Left ventricle myocardium inferior (tissue), 1 donor: ENCODE results near the gene IST1. TPM values are rescaled to one million over a fixed set of nuclear protein-coding genes. Genes with fewer than 3 reads are reported as not detected.
A peak's percentile ranks its signal among the peaks of the same experiment; 100 is the strongest.

ENCODE experiments used
- DNase-seq: peaks from one replicate; pipeline ENCODE4 v3.0.0-alpha.2; 2020
- H3K27ac ChIP-seq: fragments of 200-600 bp; replicated peaks from 2 replicates; pipeline ENCODE4 v1.8.0; 2021
- H3K27me3 ChIP-seq: fragments of 200-600 bp; 2 replicates; pipeline ENCODE4 v1.8.0; 2021; ENCODE audit warnings: low read depth
- H3K36me3 ChIP-seq: fragments of 200-600 bp; 2 replicates; pipeline ENCODE4 v1.8.0; 2021
- H3K4me1 ChIP-seq: fragments of 200-600 bp; 2 replicates; pipeline ENCODE4 v1.8.0; 2021
- H3K4me3 ChIP-seq: fragments of 200-600 bp; 2 replicates; pipeline ENCODE4 v1.8.0; 2021; ENCODE audit warnings: mild to moderate bottlenecking, moderate library complexity
- H3K9me3 ChIP-seq: fragments of 200-600 bp; replicated peaks from 2 replicates; pipeline ENCODE4 v1.8.0; 2021
- intact Hi-C: fragments of 100-400 bp; cut with micrococcal nuclease; formaldehyde crosslinking; loops from one replicate; pipeline ENCODE4 v1.11.0; 2022
- total RNA-seq: library from RNA; stranded (reverse); fragmentation: NEBNext Ultra II Directional; extraction: Animal tissue kit (Norgen Biotek cat#: 25700); gene quantifications from one replicate; pipeline ENCODE4 v1.2.1, GENCODE V29; 2021
- TF ChIP-seq, protein P1 (sequence below): fragments of 200-600 bp; IDR thresholded peaks from 2 replicates; pipeline ENCODE4 v1.8.0; 2021; ENCODE audit warnings: antibody characterized with exemption, mild to moderate bottlenecking, borderline replicate concordance
- donor health status: DM: no; HTN: yes; CAD: no; lungs with severe emphysema.

IST1 gene
- total RNA-seq, 1 donor from 2014 or later: 109 TPM

DNA sequence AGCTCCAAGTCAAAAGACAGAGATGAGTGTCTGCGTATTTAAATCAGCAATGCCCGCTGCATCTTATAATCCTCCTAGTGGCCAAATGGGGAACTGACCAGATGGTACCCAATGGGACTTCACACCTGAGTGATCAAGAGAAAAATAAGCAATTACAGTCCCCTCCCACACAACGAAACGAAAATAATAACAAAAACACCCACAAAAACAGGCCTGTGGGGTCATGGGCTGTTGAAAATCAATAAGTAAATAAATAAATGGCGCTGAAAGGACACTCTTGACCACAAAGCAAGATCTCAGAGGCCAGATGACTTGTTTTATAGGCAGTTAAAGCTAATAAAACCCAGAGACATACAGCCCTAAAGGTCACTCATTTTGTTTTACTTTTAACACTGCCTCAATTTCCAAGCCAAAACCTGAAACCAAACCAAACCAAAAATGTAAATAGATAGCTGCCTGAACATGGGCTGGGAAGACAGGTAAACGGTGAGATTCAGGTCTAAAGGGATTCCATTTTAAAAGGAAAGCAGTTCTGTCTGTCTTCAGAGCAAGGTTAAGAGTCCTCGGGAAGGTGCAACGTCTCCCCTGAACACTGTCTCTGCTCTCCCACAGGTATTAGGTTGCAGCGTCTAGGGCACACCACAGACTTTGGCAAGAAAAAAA, 12.7 kb upstream of the IST1 start:
- H3K36me3 ChIP-seq: peaks cover 29% of the 10 kb centered on the region
- peak overlapping the region; percentile 90 for H3K27ac ChIP-seq
- peaks cover 32% of the 10 kb centered on the region for H3K4me1 ChIP-seq
- DNase-seq: no peak
- TF ChIP-seq, protein P1, sequence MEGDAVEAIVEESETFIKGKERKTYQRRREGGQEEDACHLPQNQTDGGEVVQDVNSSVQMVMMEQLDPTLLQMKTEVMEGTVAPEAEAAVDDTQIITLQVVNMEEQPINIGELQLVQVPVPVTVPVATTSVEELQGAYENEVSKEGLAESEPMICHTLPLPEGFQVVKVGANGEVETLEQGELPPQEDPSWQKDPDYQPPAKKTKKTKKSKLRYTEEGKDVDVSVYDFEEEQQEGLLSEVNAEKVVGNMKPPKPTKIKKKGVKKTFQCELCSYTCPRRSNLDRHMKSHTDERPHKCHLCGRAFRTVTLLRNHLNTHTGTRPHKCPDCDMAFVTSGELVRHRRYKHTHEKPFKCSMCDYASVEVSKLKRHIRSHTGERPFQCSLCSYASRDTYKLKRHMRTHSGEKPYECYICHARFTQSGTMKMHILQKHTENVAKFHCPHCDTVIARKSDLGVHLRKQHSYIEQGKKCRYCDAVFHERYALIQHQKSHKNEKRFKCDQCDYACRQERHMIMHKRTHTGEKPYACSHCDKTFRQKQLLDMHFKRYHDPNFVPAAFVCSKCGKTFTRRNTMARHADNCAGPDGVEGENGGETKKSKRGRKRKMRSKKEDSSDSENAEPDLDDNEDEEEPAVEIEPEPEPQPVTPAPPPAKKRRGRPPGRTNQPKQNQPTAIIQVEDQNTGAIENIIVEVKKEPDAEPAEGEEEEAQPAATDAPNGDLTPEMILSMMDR: peak; percentile 95
- no peaks in the 10 kb centered on the region for H3K9me3 ChIP-seq
- intact Hi-C loops: loop anchor here (5.0 kb wide), 1 partner anchor 80 kb away; no protein-coding TSS in a partner anchor
- H3K4me3 ChIP-seq: peak overlapping the region; percentile 97
- no peaks in the 10 kb centered on the region for H3K27me3 ChIP-seq

DNA sequence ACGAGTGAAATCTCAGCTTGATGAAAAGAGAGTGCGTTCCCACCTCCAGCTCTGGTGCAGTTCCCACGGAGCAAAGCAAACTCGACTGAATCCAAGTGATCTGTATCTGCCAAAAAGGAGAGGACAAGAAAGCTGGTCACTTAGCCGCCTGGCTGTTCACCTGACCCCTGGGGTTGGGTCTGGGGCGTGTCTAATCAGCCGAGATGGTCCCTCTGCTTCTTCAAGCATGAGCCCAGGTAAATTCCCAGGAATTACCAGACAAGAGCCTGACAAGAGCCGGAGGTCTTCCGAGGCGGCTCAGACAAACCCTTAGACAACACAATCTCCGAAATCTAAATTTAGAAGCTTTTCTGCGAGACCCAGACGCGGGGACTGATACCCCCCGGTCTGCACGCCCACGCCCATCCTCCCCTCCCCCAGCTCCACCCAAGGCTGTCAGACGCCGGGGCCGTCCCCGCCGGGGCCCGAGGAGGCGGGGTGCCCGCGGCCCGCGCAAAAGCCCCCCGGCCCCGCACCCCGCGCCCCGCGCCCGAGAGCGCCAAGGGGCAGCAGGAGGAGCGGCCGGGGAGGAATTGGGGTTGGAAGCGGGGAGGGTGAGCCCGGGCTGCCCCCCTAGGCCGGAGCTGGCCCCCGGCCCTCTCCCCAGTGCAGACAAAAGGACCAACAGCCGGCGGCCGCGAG, 12.0 kb upstream of the IST1 start:
- H3K36me3 ChIP-seq: peaks cover 26% of the 10 kb centered on the region
- TF ChIP-seq, protein P1: no peak
- peaks cover 32% of the 10 kb centered on the region for H3K4me1 ChIP-seq
- peak; percentile 31 for DNase-seq
- H3K27ac ChIP-seq: peak overlapping the region; percentile 90
- H3K9me3 ChIP-seq: no peaks in the 10 kb centered on the region
- peak overlapping the region; percentile 97 for H3K4me3 ChIP-seq
- intact Hi-C loops: loop anchor here (5.0 kb wide), 1 partner anchor 79 kb away; no protein-coding TSS in a partner anchor
- no peaks in the 10 kb centered on the region for H3K27me3 ChIP-seq

GRCh38 chr16:71883849-71884638, 11.3 kb upstream of the IST1 start, which contains the start of gene ZNF821:
Gene ZNF821, minus strand, starts transcription at chr16:71884182. Its CDS starts 4,236 bp downstream, at chr16:71879946.
- DNase-seq: peak; percentile 82
- Histone ChIP-seq H3K4me3 (peak within 1 kb of the TSS; percentile 97), H3K4me1 (peaks cover 32% of the 10 kb centered on the region), H3K36me3 (peaks cover 19% of the 10 kb centered on the region), H3K9me3 (no peaks in the 10 kb centered on the region), H3K27me3 (no peaks in the 10 kb centered on the region), H3K27ac (peak within 1 kb of the TSS; percentile 90)
- TF ChIP-seq, protein P1: peak; percentile 64
- intact Hi-C loops: loop anchor here (5.0 kb wide), 1 partner anchor 78 kb away; no protein-coding TSS in a partner anchor

GRCh38 chr16:71885261-71885650, 10.1 kb upstream of the IST1 start:
- no peak overlapping the region for H3K27ac ChIP-seq
- H3K4me1 ChIP-seq: peaks cover 32% of the 10 kb centered on the region
- TF ChIP-seq, protein P1: no peak
- DNase-seq: no peak
- no peak overlapping the region for H3K4me3 ChIP-seq
- intact Hi-C loops: no loop called here
- H3K27me3 ChIP-seq: no peaks in the 10 kb centered on the region
- H3K36me3 ChIP-seq: peaks cover 7% of the 10 kb centered on the region
- H3K9me3 ChIP-seq: no peaks in the 10 kb centered on the region

GRCh38 chr16:71889147-71889546, 6.2 kb upstream of the IST1 start:
- peaks cover 16% of the 10 kb centered on the region for H3K4me1 ChIP-seq
- intact Hi-C loops: no loop called here
- H3K36me3 ChIP-seq: no peaks in the 10 kb centered on the region
- TF ChIP-seq, protein P1: no peak
- H3K27ac ChIP-seq: no peak overlapping the region
- H3K4me3 ChIP-seq: no peak overlapping the region
- no peaks in the 10 kb centered on the region for H3K9me3 ChIP-seq
- H3K27me3 ChIP-seq: no peaks in the 10 kb centered on the region
- DNase-seq: no peak
